Measurements from ENCODE around the gene TBP.
"Not testable (repeated sequence)": the region's sequence is repeated elsewhere in the genome, so short reads cannot be mapped to it uniquely, and the experiment has no call there.

- TF ChIP-seq CTCF (IDR thresholded peaks at IDR 0.05; ENCODE audit: low read depth, low read length, poor library complexity, severe bottlenecking); EZH2phosphoT487 (IDR thresholded peaks at IDR 0.05; ENCODE audit: borderline replicate concordance, low read length): not testable (repeated sequence)
Observed at GRCh38 chr6:170508275-170508674, 45.9 kb upstream of the TBP start.
